ENCODE data around the gene PKHD1. TPM values are rescaled to one million over a fixed set of nuclear protein-coding genes. Genes with fewer than 3 reads are reported as not detected.

PKHD1 gene
- total and polyA plus RNA-seq, 4 donors, result 0.06 TPM; not detected in 3

GRCh38 chr6:51765230-51765629 lies 322.2 kb downstream of the PKHD1 start:
- intact Hi-C loops (cut with DNase I), result no loop called here
- ATAC-seq (ENCODE audit: low FRiP score), result no peak
- DNase-seq, result no peak
- H3K27ac ChIP-seq (ENCODE audit: low read depth in 1 of 2, low read length in 2 of 2), result no peak overlapping the region
- no peaks in the 10 kb centered on the region for H3K4me1 ChIP-seq (ENCODE audit: control insufficient read depth in 1 of 2, insufficient read depth in 2 of 2, low read length in 2 of 2)
- peaks cover 4% of the 10 kb centered on the region for H3K9me3 ChIP-seq (ENCODE audit: control insufficient read depth, low read length)
- no peak overlapping the region for H3K4me3 ChIP-seq (ENCODE audit: low read length in 2 of 2)
- 0 to 100% methylated on average over 1 of the region's 1 CpG for WGBS, 2 donors
- H3K36me3 ChIP-seq (ENCODE audit: control insufficient read depth in 1 of 2, insufficient read depth in 2 of 2, low read length in 1 of 2), result no peaks in the 10 kb centered on the region
- no peaks in the 10 kb centered on the region for H3K27me3 ChIP-seq (ENCODE audit: control insufficient read depth in 1 of 2, insufficient read depth in 2 of 2, low read length in 1 of 2)

GRCh38 chr6:51753635-51754034 lies 333.8 kb downstream of the PKHD1 start:
- no peaks in the 10 kb centered on the region for H3K9me3 ChIP-seq (ENCODE audit: control insufficient read depth, low read length)
- H3K36me3 ChIP-seq (ENCODE audit: control insufficient read depth in 1 of 2, insufficient read depth in 2 of 2, low read length in 1 of 2), result no peaks in the 10 kb centered on the region
- no peak overlapping the region for H3K27ac ChIP-seq (ENCODE audit: low read depth in 1 of 2, low read length in 2 of 2)
- no peak for ATAC-seq (ENCODE audit: low FRiP score)
- DNase-seq, result no peak
- H3K27me3 ChIP-seq (ENCODE audit: control insufficient read depth in 1 of 2, insufficient read depth in 2 of 2, low read length in 1 of 2), result no peaks in the 10 kb centered on the region
- no peaks in the 10 kb centered on the region for H3K4me1 ChIP-seq (ENCODE audit: control insufficient read depth in 1 of 2, insufficient read depth in 2 of 2, low read length in 2 of 2)
- no peak overlapping the region for H3K4me3 ChIP-seq (ENCODE audit: low read length in 2 of 2)
- 27 to 51% methylated on average over 6 of the region's 6 CpGs for WGBS, 2 donors
- intact Hi-C loops (cut with DNase I), result no loop called here

GRCh38 chr6:51743999-51744398 lies 343.4 kb downstream of the PKHD1 start:
- Histone ChIP-seq H3K4me3 (ENCODE audit: low read length in 2 of 2) (no peak overlapping the region), H3K9me3 (ENCODE audit: control insufficient read depth, low read length) (no peaks in the 10 kb centered on the region), H3K4me1 (ENCODE audit: control insufficient read depth in 1 of 2, insufficient read depth in 2 of 2, low read length in 2 of 2) (no peaks in the 10 kb centered on the region), H3K36me3 (ENCODE audit: control insufficient read depth in 1 of 2, insufficient read depth in 2 of 2, low read length in 1 of 2) (no peaks in the 10 kb centered on the region), H3K27me3 (ENCODE audit: control insufficient read depth in 1 of 2, insufficient read depth in 2 of 2, low read length in 1 of 2) (no peaks in the 10 kb centered on the region), H3K27ac (ENCODE audit: low read depth in 1 of 2, low read length in 2 of 2) (no peak overlapping the region)
- WGBS, 2 donors, result 80 to 91% methylated on average over 2 of the region's 2 CpGs
- ATAC-seq (ENCODE audit: low FRiP score) (no peak), DNase-seq (no peak)
- intact Hi-C loops (cut with DNase I), result no loop called here

- Histone ChIP-seq H3K36me3 (ENCODE audit: control insufficient read depth in 1 of 2, insufficient read depth in 2 of 2, low read length in 1 of 2) (no peaks in the 10 kb centered on the region), H3K9me3 (ENCODE audit: control insufficient read depth, low read length) (no peaks in the 10 kb centered on the region), H3K27me3 (ENCODE audit: control insufficient read depth in 1 of 2, insufficient read depth in 2 of 2, low read length in 1 of 2) (no peaks in the 10 kb centered on the region), H3K4me3 (ENCODE audit: low read length in 2 of 2) (no peak overlapping the region), H3K27ac (ENCODE audit: low read depth in 1 of 2, low read length in 2 of 2) (no peak overlapping the region), H3K4me1 (ENCODE audit: control insufficient read depth in 1 of 2, insufficient read depth in 2 of 2, low read length in 2 of 2) (no peaks in the 10 kb centered on the region)
- intact Hi-C loops (cut with DNase I), result no loop called here
- WGBS, 2 donors, result 49 to 59% methylated on average over 2 of the region's 2 CpGs
- DNase-seq (no peak), ATAC-seq (ENCODE audit: low FRiP score) (no peak)
Observed at GRCh38 chr6:51740658-51741057, 346.8 kb downstream of the PKHD1 start.

- WGBS, 2 donors, result 76 to 77% methylated on average over 1 of the region's 1 CpG
- H3K27ac ChIP-seq (ENCODE audit: low read depth in 1 of 2, low read length in 2 of 2), result no peak overlapping the region
- intact Hi-C loops (cut with DNase I), result no loop called here
Observed at GRCh38 chr6:51738614-51739013, 348.8 kb downstream of the PKHD1 start.

GRCh38 chr6:51737580-51738360 lies 349.6 kb downstream of the PKHD1 start:
- intact Hi-C loops (cut with DNase I), result no loop called here
- ATAC-seq (ENCODE audit: low FRiP score), result no peak
- no peak for DNase-seq
- Histone ChIP-seq H3K4me3 (ENCODE audit: low read length in 2 of 2) (no peak overlapping the region), H3K4me1 (ENCODE audit: control insufficient read depth in 1 of 2, insufficient read depth in 2 of 2, low read length in 2 of 2) (no peaks in the 10 kb centered on the region), H3K36me3 (ENCODE audit: control insufficient read depth in 1 of 2, insufficient read depth in 2 of 2, low read length in 1 of 2) (no peaks in the 10 kb centered on the region), H3K9me3 (ENCODE audit: control insufficient read depth, low read length) (no peaks in the 10 kb centered on the region), H3K27me3 (ENCODE audit: control insufficient read depth in 1 of 2, insufficient read depth in 2 of 2, low read length in 1 of 2) (no peaks in the 10 kb centered on the region), H3K27ac (ENCODE audit: low read depth in 1 of 2, low read length in 2 of 2) (no peak overlapping the region)
- 83 to 89% methylated on average over 6 of the region's 6 CpGs for WGBS, 2 donors

More at GRCh38 chr6:51738614-51739013, 348.8 kb downstream of the PKHD1 start:
- DNase-seq (no peak), ATAC-seq (ENCODE audit: low FRiP score) (no peak)
- no peaks in the 10 kb centered on the region for H3K27me3 ChIP-seq (ENCODE audit: control insufficient read depth in 1 of 2, insufficient read depth in 2 of 2, low read length in 1 of 2)
- no peak overlapping the region for H3K4me3 ChIP-seq (ENCODE audit: low read length in 2 of 2)
- H3K36me3 ChIP-seq (ENCODE audit: control insufficient read depth in 1 of 2, insufficient read depth in 2 of 2, low read length in 1 of 2), result no peaks in the 10 kb centered on the region
- no peaks in the 10 kb centered on the region for H3K9me3 ChIP-seq (ENCODE audit: control insufficient read depth, low read length)
- H3K4me1 ChIP-seq (ENCODE audit: control insufficient read depth in 1 of 2, insufficient read depth in 2 of 2, low read length in 2 of 2), result no peaks in the 10 kb centered on the region

GRCh38 chr6:51725155-51725554 lies 362.3 kb downstream of the PKHD1 start:
- 78 to 82% methylated on average over 2 of the region's 2 CpGs for WGBS, 2 donors
- DNase-seq, result no peak
- no peaks in the 10 kb centered on the region for H3K36me3 ChIP-seq (ENCODE audit: control insufficient read depth in 1 of 2, insufficient read depth in 2 of 2, low read length in 1 of 2)
- no peak for ATAC-seq (ENCODE audit: low FRiP score)
- H3K4me1 ChIP-seq (ENCODE audit: control insufficient read depth in 1 of 2, insufficient read depth in 2 of 2, low read length in 2 of 2), result no peaks in the 10 kb centered on the region
- intact Hi-C loops (cut with DNase I), result no loop called here
- H3K9me3 ChIP-seq (ENCODE audit: control insufficient read depth, low read length), result peaks cover 3% of the 10 kb centered on the region
- no peak overlapping the region for H3K4me3 ChIP-seq (ENCODE audit: low read length in 2 of 2)
- no peaks in the 10 kb centered on the region for H3K27me3 ChIP-seq (ENCODE audit: control insufficient read depth in 1 of 2, insufficient read depth in 2 of 2, low read length in 1 of 2)
- H3K27ac ChIP-seq (ENCODE audit: low read depth in 1 of 2, low read length in 2 of 2), result no peak overlapping the region

GRCh38 chr6:51720327-51720726 lies 367.1 kb downstream of the PKHD1 start:
- intact Hi-C loops (cut with DNase I), result no loop called here
- no peak for ATAC-seq (ENCODE audit: low FRiP score)

GRCh38 chr6:51719297-51719696 lies 368.1 kb downstream of the PKHD1 start:
- intact Hi-C loops (cut with DNase I), result no loop called here
- ATAC-seq (ENCODE audit: low FRiP score) (no peak), DNase-seq (no peak)
- no peaks in the 10 kb centered on the region for H3K9me3 ChIP-seq (ENCODE audit: control insufficient read depth, low read length)
- H3K36me3 ChIP-seq (ENCODE audit: control insufficient read depth in 1 of 2, insufficient read depth in 2 of 2, low read length in 1 of 2), result no peaks in the 10 kb centered on the region
- 92 to 95% methylated on average over 1 of the region's 1 CpG for WGBS, 2 donors
- H3K27me3 ChIP-seq (ENCODE audit: control insufficient read depth in 1 of 2, insufficient read depth in 2 of 2, low read length in 1 of 2), result no peaks in the 10 kb centered on the region
- H3K4me1 ChIP-seq (ENCODE audit: control insufficient read depth in 1 of 2, insufficient read depth in 2 of 2, low read length in 2 of 2), result no peaks in the 10 kb centered on the region
- no peak overlapping the region for H3K27ac ChIP-seq (ENCODE audit: low read depth in 1 of 2, low read length in 2 of 2)
- H3K4me3 ChIP-seq (ENCODE audit: low read length in 2 of 2), result no peak overlapping the region

More at GRCh38 chr6:51720327-51720726, 367.1 kb downstream of the PKHD1 start:
- Histone ChIP-seq H3K36me3 (ENCODE audit: control insufficient read depth in 1 of 2, insufficient read depth in 2 of 2, low read length in 1 of 2) (no peaks in the 10 kb centered on the region), H3K27me3 (ENCODE audit: control insufficient read depth in 1 of 2, insufficient read depth in 2 of 2, low read length in 1 of 2) (no peaks in the 10 kb centered on the region), H3K9me3 (ENCODE audit: control insufficient read depth, low read length) (no peaks in the 10 kb centered on the region), H3K4me3 (ENCODE audit: low read length in 2 of 2) (no peak overlapping the region), H3K4me1 (ENCODE audit: control insufficient read depth in 1 of 2, insufficient read depth in 2 of 2, low read length in 2 of 2) (no peaks in the 10 kb centered on the region), H3K27ac (ENCODE audit: low read depth in 1 of 2, low read length in 2 of 2) (no peak overlapping the region)
- DNase-seq, result no peak
- WGBS, 2 donors, result 72 to 77% methylated on average over 3 of the region's 3 CpGs
